Spleen (tissue), 11 donors: ENCODE results near the gene MORF4L2. TPM values are rescaled to one million over a fixed set of nuclear protein-coding genes. Genes with fewer than 3 reads are reported as not detected.

Experiments used
- DNase-seq: peaks from one replicate; pipeline ENCODE4 v3.0.0-alpha.2; 2020
- H3K27ac ChIP-seq, 8 donors: fragments of 200-600 bp; sonication (generic) in 7 of 8; 1 replicate in 4 of 8; 2 replicates in 4 of 8; pipeline versions ENCODE4 v1.5.0 to v1.8.0; 2016 to 2021; ENCODE audit warnings: inconsistent platforms in 4 of 8, mild to moderate bottlenecking in 4 of 8, moderate library complexity in 1 of 8
- H3K27me3 ChIP-seq, 7 donors: fragments of 200-600 bp; sonication (generic) in 6 of 7; replicated peaks in 1 of 7; 1 replicate in 4 of 7; 2 replicates in 3 of 7; pipeline versions ENCODE4 v1.5.0 to v1.8.0; 2016 to 2021; ENCODE audit warnings: inconsistent platforms in 3 of 7, mild to moderate bottlenecking in 1 of 7
- H3K36me3 ChIP-seq, 6 donors: fragments of 200-600 bp; sonication (generic) in 5 of 6; 1 replicate in 4 of 6; 2 replicates in 2 of 6; pipeline versions ENCODE4 v1.5.0 to v1.8.0; 2016 to 2021; ENCODE audit warnings: inconsistent platforms in 2 of 6
- H3K4me1 ChIP-seq, 6 donors: fragments of 200-600 bp; sonication (generic) in 5 of 6; 1 replicate in 3 of 6; 2 replicates in 3 of 6; pipeline versions ENCODE4 v1.5.0 to v1.8.0; 2016 to 2021; ENCODE audit warnings: inconsistent platforms in 3 of 6
- H3K4me3 ChIP-seq, 8 donors: fragments of 200-600 bp; sonication (generic) in 7 of 8; 1 replicate in 4 of 8; 2 replicates in 4 of 8; pipeline versions ENCODE4 v1.5.0 to v1.8.0; 2016 to 2021; ENCODE audit warnings: inconsistent platforms in 4 of 8, mild to moderate bottlenecking in 4 of 8, moderate library complexity in 2 of 8
- H3K9me3 ChIP-seq, 8 donors: fragments of 200-600 bp; sonication (generic) in 7 of 8; 1 replicate in 4 of 8; 2 replicates in 4 of 8; pipeline versions ENCODE4 v1.5.0 to v1.8.0; 2016 to 2021; ENCODE audit warnings: inconsistent platforms in 4 of 8
- CTCF ChIP-seq, 11 experiments: fragments of 200-600 bp in 7 of 11; fragments of 450-650 bp in 4 of 11; sonication (generic) in 4 of 11; IDR thresholded peaks in 8 of 11; conservative IDR thresholded peaks in 3 of 11; 1 replicate in 7 of 11; 2 replicates in 4 of 11; pipeline versions ENCODE4 v1.4.0 to v1.8.0; 2016 to 2021; ENCODE audit warnings: antibody characterized with exemption in 11 of 11, inconsistent platforms in 4 of 11, mild to moderate bottlenecking in 1 of 11
- POLR2A ChIP-seq, 3 donors: fragments of 450-650 bp; IDR thresholded peaks; one replicate each; pipeline ENCODE4 v1.5.1; 2017; ENCODE audit warnings: antibody characterized with exemption in 3 of 3, mild to moderate bottlenecking in 1 of 3
- POLR2AphosphoS5 ChIP-seq, 3 donors: sonication (generic); formaldehyde crosslinking; IDR thresholded peaks; one replicate each; pipeline ENCODE4 v1.5.1; 2017; ENCODE audit warnings: antibody characterized with exemption in 3 of 3
- WGBS, 5 donors: extraction: QIAGEN DNeasy Blood & Tissue Kit in 3 of 5; methylation state at CpG; one replicate each; pipeline versions ENCODE4 v1.1.5 to v1.1.7; 2013 to 2018; 5-methylcytosine and 5-hydroxymethylcytosine counted together
- intact Hi-C: fragments of 100-400 bp; cut with DNase I; formaldehyde crosslinking; loops from one replicate; pipeline ENCODE4 v1.15.0; 2023; ENCODE audit warnings: low total_unique reads
- polyA plus RNA-seq, 3 donors: library from polyadenylated mRNA; stranded (reverse); fragments of 200-250 nt; gene quantifications; one replicate each; pipeline ENCODE4 v1.2.1, GENCODE V29; 2013
- total RNA-seq, 7 donors: library from RNA; depleted of rRNA in 3 of 7; stranded (reverse); fragments of >200 nt in 3 of 7; fragmentation: NEBNext Ultra II Directional in 4 of 7; extraction: Animal tissue kit (Norgen Biotek cat#: 25700) in 4 of 7; gene quantifications; one replicate each; pipeline versions ENCODE4 v1.1.0 to v1.2.1, GENCODE V29; 2016 to 2021
- donor health status: healthy with polysubstance abuse.
- donor health status: DM: no; HTN: no; CAD: no; lungs with moderate emphysema.
- donor health status: DM: no; HTN: no; CAD: no.
- donor health status: Bipolar disorder and iron deficiency.
- donor health status: healthy.
- donor health status: DM: no; HTN: no; CAD: no.
- donor health status: DM: yes; HTN: yes; CAD: no.

MORF4L2 gene
- total and polyA plus RNA-seq, 10 donors = 86.8 to 222 (median 154) TPM

- Histone ChIP-seq H3K4me1 (no peaks in the 10 kb centered on the region), H3K9me3 (no peaks in the 10 kb centered on the region), H3K27ac (no peak overlapping the region), H3K27me3 (peaks cover 0 to 27% (median 0%) of the 10 kb centered on the region in 7 donors), H3K4me3 (no peak overlapping the region), H3K36me3 (no peaks in the 10 kb centered on the region)
- no peak for TF ChIP-seq CTCF (IDR thresholded peaks at IDR 0.05 in 8 of 11, conservative IDR thresholded peaks at IDR 0.05 in 3 of 11)
- no peak for TF ChIP-seq POLR2A (IDR thresholded peaks at IDR 0.05)
- TF ChIP-seq POLR2AphosphoS5 (IDR thresholded peaks at IDR 0.05) = no peak
- intact Hi-C loops = no loop called here
- WGBS, 5 donors = 37 to 68% (median 50%) methylated on average over 8 of the region's 8 CpGs
- DNase-seq = no peak
Observed at GRCh38 chrX:103730796-103731493, 44.4 kb upstream of the MORF4L2 start.

GRCh38 chrX:103730147-103730795 is 43.8 kb upstream of the MORF4L2 start:
- H3K27ac ChIP-seq = no peak overlapping the region
- H3K27me3 ChIP-seq = peaks cover 0 to 28% (median 0%) of the 10 kb centered on the region in 7 donors
- WGBS, 5 donors = 32 to 63% (median 52%) methylated on average over 3 of the region's 3 CpGs
- intact Hi-C loops = no loop called here
- TF ChIP-seq CTCF (IDR thresholded peaks at IDR 0.05 in 8 of 11, conservative IDR thresholded peaks at IDR 0.05 in 3 of 11) (no peak), POLR2A (IDR thresholded peaks at IDR 0.05) (no peak), POLR2AphosphoS5 (IDR thresholded peaks at IDR 0.05) (no peak)
- DNase-seq = no peak
- H3K4me1 ChIP-seq = no peaks in the 10 kb centered on the region
- no peaks in the 10 kb centered on the region for H3K9me3 ChIP-seq
- H3K36me3 ChIP-seq = no peaks in the 10 kb centered on the region
- no peak overlapping the region for H3K4me3 ChIP-seq

DNA sequence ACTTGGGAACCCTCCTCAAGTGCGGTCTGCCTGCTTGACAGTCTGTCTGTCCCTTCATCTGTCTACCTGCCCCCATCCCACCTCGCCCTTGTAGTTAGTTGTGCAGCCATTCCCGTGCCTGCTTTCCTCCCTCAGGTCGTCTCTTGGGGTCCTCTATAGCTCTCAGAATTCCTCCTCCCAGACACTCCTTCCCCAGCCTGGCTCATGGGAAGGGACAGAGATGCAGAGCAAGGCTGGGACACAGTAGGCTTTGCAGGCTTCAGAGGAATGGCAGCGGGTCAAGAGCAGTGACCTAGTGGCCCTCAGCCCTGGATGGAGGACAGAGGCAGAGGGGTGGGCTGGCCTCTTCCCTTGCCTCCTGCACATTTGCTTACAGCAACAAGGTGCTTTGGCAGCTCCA is 42.5 kb upstream of the MORF4L2 start:
- Histone ChIP-seq H3K9me3 (no peaks in the 10 kb centered on the region), H3K4me1 (no peaks in the 10 kb centered on the region), H3K36me3 (no peaks in the 10 kb centered on the region), H3K27me3 (peaks cover 0 to 37% (median 0%) of the 10 kb centered on the region in 7 donors), H3K4me3 (no peak overlapping the region), H3K27ac (no peak overlapping the region)
- no peak for TF ChIP-seq CTCF (IDR thresholded peaks at IDR 0.05 in 8 of 11, conservative IDR thresholded peaks at IDR 0.05 in 3 of 11)
- TF ChIP-seq POLR2A (IDR thresholded peaks at IDR 0.05) = no peak
- no peak for TF ChIP-seq POLR2AphosphoS5 (IDR thresholded peaks at IDR 0.05)
- no peak for DNase-seq
- intact Hi-C loops = no loop called here
- WGBS, 5 donors = 45 to 78% (median 67%) methylated on average over 4 to 5 of the region's 5 CpGs

- Histone ChIP-seq H3K9me3 (no peaks in the 10 kb centered on the region), H3K4me1 (no peaks in the 10 kb centered on the region), H3K36me3 (no peaks in the 10 kb centered on the region), H3K4me3 (no peak overlapping the region), H3K27ac (no peak overlapping the region), H3K27me3 (peaks cover 0 to 37% (median 0%) of the 10 kb centered on the region in 7 donors)
- TF ChIP-seq POLR2AphosphoS5 (IDR thresholded peaks at IDR 0.05) = no peak
- TF ChIP-seq CTCF (IDR thresholded peaks at IDR 0.05 in 8 of 11, conservative IDR thresholded peaks at IDR 0.05 in 3 of 11) = no peak
- no peak for TF ChIP-seq POLR2A (IDR thresholded peaks at IDR 0.05)
- no peak for DNase-seq
- WGBS, 5 donors = 69 to 96% (median 85%) methylated on average over 3 to 4 of the region's 4 CpGs
- intact Hi-C loops = no loop called here
Observed at GRCh38 chrX:103727115-103727514, 40.6 kb upstream of the MORF4L2 start.
